ENCODE data around the gene C19orf44.
"Not testable (repeated sequence)": the region's sequence is repeated elsewhere in the genome, so short reads cannot be mapped to it uniquely, and the experiment has no call there.

C19orf44 gene

DNA sequence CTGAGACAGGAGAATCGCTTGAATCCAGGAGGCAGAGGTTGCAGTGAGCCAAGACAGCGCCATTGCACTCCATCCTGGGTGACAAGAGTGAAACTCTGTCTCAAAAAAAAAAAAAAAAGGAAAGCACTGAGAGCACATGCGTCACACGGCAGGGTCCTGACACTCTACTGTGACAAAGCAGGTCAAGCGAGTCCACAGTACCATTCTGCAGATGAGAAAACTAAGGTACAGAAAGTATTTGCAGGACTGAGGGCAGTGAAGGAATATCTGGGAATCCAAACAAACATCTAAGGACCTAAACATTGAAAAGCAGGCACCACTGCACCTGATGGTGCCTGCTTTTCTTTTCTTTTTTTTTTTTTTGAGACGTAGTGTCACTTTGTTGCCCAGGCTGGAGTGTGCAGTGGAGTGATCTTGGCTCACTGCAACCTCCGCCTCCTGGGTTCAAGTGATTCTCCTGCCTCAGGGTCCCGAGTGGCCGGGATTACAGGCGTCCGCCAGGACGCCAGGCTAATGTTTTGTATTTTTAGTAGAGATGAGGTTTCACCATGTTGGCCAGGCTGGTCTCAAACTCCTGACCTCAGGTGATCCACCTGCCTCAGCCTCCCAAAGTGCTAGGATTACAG, 29.3 kb upstream of the C19orf44 start:
- not testable (repeated sequence) for DNase-seq (ENCODE audit: low read depth in 2 of 2, low spot score in 1 of 2)

GRCh38 chr19:16467581-16467980, 28.6 kb upstream of the C19orf44 start:
- no peak for DNase-seq (ENCODE audit: low read depth in 2 of 2, low spot score in 1 of 2)

GRCh38 chr19:16470541-16470910, 25.7 kb upstream of the C19orf44 start:
- no peak for DNase-seq (ENCODE audit: low read depth in 2 of 2, low spot score in 1 of 2)

DNA sequence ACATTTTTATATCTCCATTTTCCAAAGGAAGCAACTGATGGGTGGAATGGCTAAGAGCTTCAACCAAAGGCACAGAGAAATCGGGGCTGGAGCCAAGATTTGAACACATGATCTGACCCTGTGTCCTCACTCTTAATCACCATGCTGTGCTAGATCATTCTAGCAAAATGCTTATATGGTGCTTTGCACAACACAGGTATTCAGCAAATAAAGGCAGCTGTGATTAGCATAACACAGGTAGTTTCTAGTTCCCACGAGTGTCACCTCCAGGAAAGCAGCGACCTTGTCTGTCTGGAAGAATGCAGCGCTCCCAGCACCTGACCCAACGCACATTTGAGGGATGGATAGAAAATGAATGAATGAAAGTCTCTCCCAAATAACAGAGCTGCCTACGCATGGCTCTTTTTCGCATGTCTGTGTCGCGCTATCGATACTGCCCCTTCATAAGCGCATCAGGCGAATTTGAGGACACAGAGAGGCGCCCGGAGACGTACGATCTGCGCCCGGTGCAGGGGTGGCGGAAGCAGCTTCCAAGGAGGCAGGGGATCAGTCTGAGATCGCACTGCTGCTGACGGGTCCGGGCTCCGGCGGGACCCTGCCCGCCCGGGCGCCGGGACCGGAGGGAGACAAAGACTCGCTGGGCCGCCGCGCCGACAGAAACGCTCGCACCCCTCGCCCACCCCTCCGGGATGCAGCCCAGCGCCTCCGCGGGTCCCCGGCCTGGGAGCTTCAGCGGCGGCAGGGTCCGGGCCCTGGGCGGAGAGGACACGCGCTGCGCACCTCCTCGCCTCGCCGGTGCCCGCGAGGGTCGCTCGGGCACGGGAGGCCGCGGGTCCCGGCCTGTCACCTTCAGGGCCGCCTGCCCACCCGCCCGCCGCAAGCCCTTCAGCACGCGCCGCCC, 25.0 kb upstream of the C19orf44 start:
- no peak for DNase-seq (ENCODE audit: low read depth in 2 of 2, low spot score in 1 of 2)

GRCh38 chr19:16472559-16472899, 23.7 kb upstream of the C19orf44 start:
- not testable (repeated sequence) for DNase-seq (ENCODE audit: low read depth in 2 of 2, low spot score in 1 of 2)

DNA sequence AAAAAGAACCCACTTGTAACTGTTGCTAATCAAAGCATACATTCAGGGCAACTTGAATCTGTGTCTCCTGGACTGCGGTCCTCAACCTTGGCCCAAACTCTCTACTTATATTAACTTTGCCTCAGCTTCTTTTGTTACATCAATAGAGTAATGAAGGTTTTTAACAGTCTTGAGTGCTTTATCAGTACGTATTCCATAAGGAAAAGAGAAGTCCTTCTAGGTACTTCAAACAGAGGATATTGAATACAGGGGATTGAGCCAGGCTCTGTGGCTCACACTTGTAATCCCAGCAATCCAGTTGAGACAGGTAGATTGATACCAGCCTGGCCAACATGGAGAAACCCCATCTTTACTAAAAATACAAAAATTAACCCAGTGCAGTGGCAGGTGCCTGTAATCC, 23.2 kb upstream of the C19orf44 start:
- no peak for DNase-seq (ENCODE audit: low read depth in 2 of 2, low spot score in 1 of 2)

DNA sequence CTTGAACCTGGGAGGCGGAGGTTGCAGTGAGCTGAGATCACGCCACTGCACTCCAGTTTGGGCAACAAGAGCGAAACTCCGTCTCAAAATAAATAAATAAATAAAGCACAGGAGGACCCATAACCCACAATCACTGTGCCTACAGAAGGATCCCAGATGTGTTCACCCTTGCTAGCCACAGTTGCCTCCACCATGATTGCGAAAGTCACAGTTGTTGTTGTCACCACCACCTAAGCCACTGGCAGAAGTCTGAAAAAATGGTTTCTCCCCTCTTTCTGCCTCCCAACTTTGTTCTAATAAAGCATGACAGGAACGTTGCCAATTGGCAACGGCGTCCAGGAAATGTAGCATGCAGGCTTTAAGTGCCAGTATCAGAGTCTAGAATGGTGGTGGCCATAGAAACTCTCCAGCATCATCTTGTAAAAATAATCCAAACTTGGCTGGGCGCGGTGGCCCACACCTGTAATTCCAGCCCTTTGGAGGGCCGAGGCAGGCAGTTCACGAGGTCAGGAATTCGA, 22.3 kb upstream of the C19orf44 start:
- no peak for DNase-seq (ENCODE audit: low read depth in 2 of 2, low spot score in 1 of 2)

- DNase-seq (ENCODE audit: low read depth in 2 of 2, low spot score in 1 of 2): no peak
These were observed 19.8 kb upstream of the C19orf44 start for GRCh38 chr19:16476401-16476800.

DNA sequence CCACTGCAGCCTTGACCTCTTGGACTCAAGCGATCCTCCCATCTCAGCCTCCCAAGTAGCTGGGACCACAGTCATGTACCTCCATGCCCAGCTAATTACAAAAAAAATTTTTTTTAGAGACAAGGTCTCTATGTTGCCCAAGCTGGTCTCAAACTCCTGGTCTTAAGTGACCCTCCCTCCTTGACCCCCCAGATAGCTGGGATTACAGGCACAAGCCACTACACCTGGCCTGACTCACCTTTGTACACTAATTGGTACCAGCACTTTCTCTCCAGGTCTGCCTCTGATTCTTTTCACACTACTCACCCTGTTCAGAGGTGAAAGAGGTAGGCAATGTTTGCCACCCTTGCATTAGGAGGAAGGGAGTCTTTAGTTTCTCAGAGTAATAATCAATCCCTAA, 18.9 kb upstream of the C19orf44 start:
- no peak for DNase-seq (ENCODE audit: low read depth in 2 of 2, low spot score in 1 of 2)

DNA sequence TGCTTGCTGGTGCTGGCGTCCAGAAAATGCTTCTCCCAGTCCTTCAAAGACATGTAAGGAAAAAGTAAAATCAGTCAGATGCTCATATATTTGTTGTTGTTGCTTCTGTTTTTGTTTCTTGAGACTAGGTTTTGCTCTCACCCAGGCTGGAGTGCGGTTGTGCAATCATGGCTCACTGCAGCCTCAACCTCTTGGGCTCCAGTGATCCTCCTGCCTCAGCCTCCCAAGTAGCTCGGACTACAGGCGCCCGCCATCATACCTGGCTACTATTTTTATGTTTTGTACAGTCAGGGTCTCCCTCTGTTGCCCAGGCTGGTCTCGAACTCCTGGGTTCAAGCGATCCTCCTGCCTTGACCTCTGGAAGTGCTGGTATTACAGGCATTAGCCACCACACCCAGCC, 13.4 kb upstream of the C19orf44 start:
- DNase-seq (ENCODE audit: low read depth in 2 of 2, low spot score in 1 of 2): no peak

DNA sequence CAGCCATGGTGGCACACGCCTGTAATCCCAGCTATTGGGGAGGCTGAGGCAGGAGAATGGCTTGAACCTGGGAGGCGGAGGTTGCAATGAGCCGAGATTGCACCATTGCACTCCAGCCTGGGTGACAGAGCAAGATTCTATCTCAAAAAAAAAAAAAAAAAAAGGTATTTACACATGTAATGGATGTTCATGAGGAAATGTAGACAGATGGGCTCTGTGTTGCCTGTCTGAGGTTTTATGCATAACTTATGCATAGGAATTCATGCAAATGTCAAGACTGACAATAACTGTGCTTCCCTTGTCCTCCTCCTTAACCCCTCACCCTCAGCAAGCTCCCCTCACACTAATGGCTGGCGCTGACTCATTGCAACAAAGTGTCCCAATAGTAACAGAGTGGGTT, 9.7 kb upstream of the C19orf44 start:
- DNase-seq (ENCODE audit: low read depth in 2 of 2, low spot score in 1 of 2): not testable (repeated sequence)

- DNase-seq (ENCODE audit: low read depth in 2 of 2, low spot score in 1 of 2): no peak
These were observed 404 bp downstream of the C19orf44 start for GRCh38 chr19:16496613-16496983.

GRCh38 chr19:16497042-16497441, 848 bp downstream of the C19orf44 start:
- no peak for DNase-seq (ENCODE audit: low read depth in 2 of 2, low spot score in 1 of 2)

GRCh38 chr19:16497837-16498236, 1.6 kb downstream of the C19orf44 start:
- no peak for DNase-seq (ENCODE audit: low read depth in 2 of 2, low spot score in 1 of 2)

GRCh38 chr19:16504271-16504670, 8.1 kb downstream of the C19orf44 start:
- no peak for DNase-seq (ENCODE audit: low read depth in 2 of 2, low spot score in 1 of 2)

DNA sequence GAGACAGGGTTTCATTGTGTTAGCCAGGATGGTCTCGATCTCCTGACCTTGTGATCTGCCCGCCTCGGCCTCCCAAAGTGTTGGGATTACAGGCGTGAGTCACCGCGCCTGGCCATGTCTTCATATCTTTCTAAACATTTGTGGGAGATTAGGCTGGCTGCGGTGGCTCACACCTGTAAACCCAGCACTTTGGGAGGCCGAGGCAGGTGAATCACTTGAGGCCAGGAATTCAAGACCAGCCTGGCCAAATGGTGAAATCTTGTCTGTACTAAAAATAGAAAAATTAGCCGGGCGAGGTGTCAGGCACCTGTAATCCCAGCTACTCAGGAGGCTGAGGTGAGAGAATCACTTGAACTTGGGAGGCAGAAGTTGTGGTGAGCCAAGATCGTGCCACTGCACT, 10.0 kb downstream of the C19orf44 start:
- not testable (repeated sequence) for DNase-seq (ENCODE audit: low read depth in 2 of 2, low spot score in 1 of 2)

DNA sequence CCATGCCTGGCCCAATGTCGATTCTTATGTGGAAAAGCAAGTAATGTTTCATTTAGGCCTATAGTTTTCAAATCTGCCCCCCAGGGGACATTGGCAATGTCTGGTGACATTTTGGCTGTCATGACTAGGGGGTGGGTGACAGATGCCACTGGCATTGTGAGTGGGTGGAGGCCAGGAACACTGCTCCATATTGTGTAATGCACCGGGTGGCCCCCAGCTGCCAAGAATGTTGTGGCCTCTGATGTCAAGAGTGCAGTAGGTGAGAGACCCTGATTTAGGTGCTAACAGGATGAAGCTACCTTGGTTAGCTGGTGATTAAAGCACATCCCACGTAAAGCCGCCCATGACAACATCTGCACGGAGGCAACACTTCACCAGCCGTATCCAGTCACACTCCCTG, 10.8 kb downstream of the C19orf44 start:
- DNase-seq (ENCODE audit: low read depth in 2 of 2, low spot score in 1 of 2): no peak

DNA sequence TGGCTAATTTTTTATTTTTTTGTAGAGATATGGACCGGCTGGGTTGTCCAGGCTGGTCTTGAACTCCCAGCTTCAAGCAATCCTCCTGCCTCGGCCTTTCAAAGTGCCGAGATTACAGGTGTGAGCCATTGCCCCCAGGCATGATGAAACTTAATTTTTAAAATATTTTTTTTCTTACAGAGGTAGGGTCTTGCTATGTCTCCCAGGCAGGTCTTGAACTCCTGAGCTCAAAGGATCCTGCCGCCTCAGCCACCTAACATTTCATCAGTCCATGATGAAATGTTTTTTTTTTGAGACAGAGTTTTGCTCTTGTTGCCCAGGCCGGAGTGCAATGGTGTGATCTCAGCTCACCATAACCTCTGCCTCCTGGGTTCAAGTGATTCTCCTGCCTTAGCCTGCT, 12.4 kb downstream of the C19orf44 start:
- DNase-seq (ENCODE audit: low read depth in 2 of 2, low spot score in 1 of 2): no peak

DNA sequence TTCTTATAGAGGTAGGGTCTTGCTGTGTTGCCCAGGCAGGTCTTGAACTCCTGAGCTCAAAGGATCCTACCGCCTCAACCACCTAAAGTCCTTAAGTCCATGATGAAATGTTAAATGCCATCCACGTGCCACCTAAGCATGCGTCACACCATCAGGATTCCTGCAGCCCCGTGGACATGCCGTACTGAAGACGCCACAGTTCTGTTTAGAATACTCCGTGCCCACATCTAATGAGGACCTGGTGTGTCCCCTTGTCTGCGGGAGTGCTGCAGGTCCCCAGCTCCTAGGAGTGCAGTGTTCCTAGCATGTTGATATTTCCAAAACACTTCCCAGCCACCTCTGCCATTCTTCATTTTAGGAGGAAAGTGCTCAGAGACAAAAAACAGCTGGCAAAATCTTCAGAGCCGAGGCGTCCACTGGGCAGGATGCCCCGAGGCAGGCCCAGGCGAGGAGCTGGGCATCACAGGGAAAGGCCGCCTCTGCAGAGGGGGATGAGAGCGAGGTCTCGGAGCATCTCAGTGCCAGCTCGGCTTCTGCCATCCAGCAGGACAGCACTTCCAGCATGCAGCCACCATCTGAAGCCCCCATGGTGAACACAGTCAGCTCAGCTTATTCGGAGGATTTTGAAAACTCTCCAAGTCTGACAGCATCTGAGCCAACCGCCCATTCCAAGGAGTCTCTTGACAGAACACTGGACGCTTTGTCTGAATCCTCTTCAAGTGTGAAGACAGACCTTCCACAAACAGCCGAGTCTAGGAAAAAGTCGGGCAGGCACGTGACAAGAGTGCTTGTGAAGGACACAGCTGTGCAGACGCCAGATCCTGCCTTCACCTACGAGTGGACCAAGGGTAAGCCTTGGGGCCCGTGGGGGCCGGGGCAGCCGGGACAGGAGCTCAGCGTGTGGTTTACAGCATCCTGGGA, 13.2 kb downstream of the C19orf44 start:
- DNase-seq (ENCODE audit: low read depth in 2 of 2, low spot score in 1 of 2): no peak

DNA sequence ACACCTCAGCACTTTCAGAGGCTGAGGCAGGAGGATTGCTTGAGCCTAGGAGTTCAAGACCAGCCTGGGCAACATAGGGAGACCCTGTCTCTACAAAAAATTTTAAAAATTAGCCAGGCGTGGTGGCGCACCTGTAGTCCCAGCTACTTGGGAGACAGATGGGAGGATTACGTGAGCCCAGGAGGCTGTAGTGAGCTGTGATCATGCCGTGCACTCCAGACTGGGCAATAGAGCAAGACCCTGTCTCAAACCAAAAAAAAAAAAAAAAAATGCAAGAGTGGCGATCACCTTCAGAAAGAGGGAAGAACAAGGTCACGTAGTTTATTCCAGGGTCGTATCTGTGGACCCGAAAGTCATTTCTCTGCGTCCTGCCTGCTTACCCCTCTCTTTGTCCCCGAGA, 16.4 kb downstream of the C19orf44 start:
- not testable (repeated sequence) for DNase-seq (ENCODE audit: low read depth in 2 of 2, low spot score in 1 of 2)

DNA sequence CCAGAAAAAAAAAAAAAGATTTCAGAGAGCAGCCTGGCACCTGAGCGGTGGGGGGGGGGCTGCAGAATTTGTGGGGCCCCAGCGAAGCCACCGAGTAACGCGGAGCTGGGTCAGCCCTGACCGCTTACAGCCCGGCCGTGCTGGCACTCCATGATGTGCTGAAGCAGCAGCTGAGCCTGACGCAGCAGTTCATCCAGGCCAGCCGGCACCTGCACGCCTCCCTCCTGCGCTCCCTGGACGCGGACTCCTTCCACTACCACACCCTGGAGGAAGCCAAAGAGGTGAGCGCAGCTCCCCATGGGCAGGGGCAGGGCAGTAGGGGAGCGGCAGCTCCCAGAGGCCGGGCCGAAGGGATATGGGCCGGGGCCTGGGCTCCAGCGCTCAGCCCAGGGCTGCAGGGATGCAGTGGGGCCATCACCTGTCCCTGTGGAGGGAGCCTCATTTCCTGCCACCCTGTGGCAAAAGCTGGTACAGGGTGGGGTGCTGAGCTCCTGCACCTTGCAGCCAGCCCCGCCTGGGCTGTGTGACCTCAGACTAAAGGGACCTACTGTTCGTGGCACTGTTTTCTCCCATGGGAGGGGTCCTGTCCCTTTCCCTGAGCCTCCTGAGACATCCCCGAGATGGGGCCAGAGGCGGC, 18.3 kb downstream of the C19orf44 start:
- DNase-seq (ENCODE audit: low read depth in 2 of 2, low spot score in 1 of 2): no peak
